ENCODE results near the gene DNAJB5.

GRCh38 chr9:34974664-34975063, 14.9 kb upstream of the DNAJB5 start:
- TF ChIP-seq, protein P1, sequence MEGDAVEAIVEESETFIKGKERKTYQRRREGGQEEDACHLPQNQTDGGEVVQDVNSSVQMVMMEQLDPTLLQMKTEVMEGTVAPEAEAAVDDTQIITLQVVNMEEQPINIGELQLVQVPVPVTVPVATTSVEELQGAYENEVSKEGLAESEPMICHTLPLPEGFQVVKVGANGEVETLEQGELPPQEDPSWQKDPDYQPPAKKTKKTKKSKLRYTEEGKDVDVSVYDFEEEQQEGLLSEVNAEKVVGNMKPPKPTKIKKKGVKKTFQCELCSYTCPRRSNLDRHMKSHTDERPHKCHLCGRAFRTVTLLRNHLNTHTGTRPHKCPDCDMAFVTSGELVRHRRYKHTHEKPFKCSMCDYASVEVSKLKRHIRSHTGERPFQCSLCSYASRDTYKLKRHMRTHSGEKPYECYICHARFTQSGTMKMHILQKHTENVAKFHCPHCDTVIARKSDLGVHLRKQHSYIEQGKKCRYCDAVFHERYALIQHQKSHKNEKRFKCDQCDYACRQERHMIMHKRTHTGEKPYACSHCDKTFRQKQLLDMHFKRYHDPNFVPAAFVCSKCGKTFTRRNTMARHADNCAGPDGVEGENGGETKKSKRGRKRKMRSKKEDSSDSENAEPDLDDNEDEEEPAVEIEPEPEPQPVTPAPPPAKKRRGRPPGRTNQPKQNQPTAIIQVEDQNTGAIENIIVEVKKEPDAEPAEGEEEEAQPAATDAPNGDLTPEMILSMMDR (IDR thresholded peaks at IDR 0.05) = no peak
- TF ChIP-seq POLR2A (IDR thresholded peaks at IDR 0.05) = no peak

All from Peyer's patch (tissue), 4 donors.